ENCODE results near the gene TOMM70.
A peak's percentile ranks its signal among the peaks of the same experiment; 100 is the strongest.
"Not testable (repeated sequence)": the region's sequence is repeated elsewhere in the genome, so short reads cannot be mapped to it uniquely, and the experiment has no call there.

Gene TOMM70

GRCh38 chr3:100330651-100331050 is 70.2 kb downstream of the TOMM70 start:
- Histone ChIP-seq H3K23ac (ENCODE audit: low read length) (no peak overlapping the region), H3K4me1 (ENCODE audit: control insufficient read depth, low read depth, low read length) (peaks cover 2% of the 10 kb centered on the region), H3K79me2 (ENCODE audit: control insufficient read depth, insufficient read depth, low read length) (no peaks in the 10 kb centered on the region), H3K4ac (ENCODE audit: low read depth, low read length) (no peak overlapping the region), H3K27ac (ENCODE audit: low read depth, low read length) (no peak overlapping the region), H3K36me3 (ENCODE audit: control insufficient read depth, insufficient read depth, low read length) (no peaks in the 10 kb centered on the region), H3K4me2 (ENCODE audit: low read length) (no peak overlapping the region), H3K56ac (ENCODE audit: low read length) (no peak overlapping the region), H4K5ac (ENCODE audit: low read length) (no peak overlapping the region), H4K8ac (ENCODE audit: low read depth, low read length) (no peak overlapping the region), H2BK5ac (ENCODE audit: low read length) (no peak overlapping the region), H3K4me3 (ENCODE audit: low read length) (no peak overlapping the region), H2BK120ac (ENCODE audit: low read depth, low read length) (no peak overlapping the region), H2BK15ac (replicated peaks; ENCODE audit: low read depth) (no peak overlapping the region), H3K18ac (ENCODE audit: low read length) (no peak overlapping the region), H3K79me1 (ENCODE audit: low read length) (no peaks in the 10 kb centered on the region), H3K9ac (ENCODE audit: low read length) (no peak overlapping the region), H3K27me3 (ENCODE audit: insufficient read depth, low read length, poor library complexity) (no peaks in the 10 kb centered on the region), H2AK5ac (ENCODE audit: low read length) (no peak overlapping the region)
- peak; percentile 70 for DNase-seq
- no CpG with 5 or more reads among the region's 5 CpGs for WGBS (ENCODE audit: extremely low coverage, insufficient coverage, low lambda C conversion rate)

- no peaks in the 10 kb centered on the region for H3K36me3 ChIP-seq (ENCODE audit: control insufficient read depth, insufficient read depth, low read length)
- no peak overlapping the region for H2BK5ac ChIP-seq (ENCODE audit: low read length)
- H3K79me2 ChIP-seq (ENCODE audit: control insufficient read depth, insufficient read depth, low read length): no peaks in the 10 kb centered on the region
- H3K4me1 ChIP-seq (ENCODE audit: control insufficient read depth, low read depth, low read length): peaks cover 2% of the 10 kb centered on the region
- H3K4me3 ChIP-seq (ENCODE audit: low read length): no peak overlapping the region
- H3K18ac ChIP-seq (ENCODE audit: low read length): no peak overlapping the region
- H3K4me2 ChIP-seq (ENCODE audit: low read length): no peak overlapping the region
- H3K79me1 ChIP-seq (ENCODE audit: low read length): no peaks in the 10 kb centered on the region
- H4K5ac ChIP-seq (ENCODE audit: low read length): no peak overlapping the region
- H3K4ac ChIP-seq (ENCODE audit: low read depth, low read length): no peak overlapping the region
- H4K8ac ChIP-seq (ENCODE audit: low read depth, low read length): no peak overlapping the region
- H3K27ac ChIP-seq (ENCODE audit: low read depth, low read length): no peak overlapping the region
- H3K23ac ChIP-seq (ENCODE audit: low read length): no peak overlapping the region
- no peak overlapping the region for H2AK5ac ChIP-seq (ENCODE audit: low read length)
- H2BK120ac ChIP-seq (ENCODE audit: low read depth, low read length): no peak overlapping the region
- DNase-seq: no peak
- H3K9ac ChIP-seq (ENCODE audit: low read length): no peak overlapping the region
- H3K27me3 ChIP-seq (ENCODE audit: insufficient read depth, low read length, poor library complexity): no peaks in the 10 kb centered on the region
- no CpG with 5 or more reads among the region's 4 CpGs for WGBS (ENCODE audit: extremely low coverage, insufficient coverage, low lambda C conversion rate)
- no peak overlapping the region for H3K56ac ChIP-seq (ENCODE audit: low read length)
- no peak overlapping the region for H2BK15ac ChIP-seq (replicated peaks; ENCODE audit: low read depth)
Observed at GRCh38 chr3:100329800-100330489, 70.9 kb downstream of the TOMM70 start.

GRCh38 chr3:100327377-100327776 is 73.5 kb downstream of the TOMM70 start:
- H3K56ac ChIP-seq (ENCODE audit: low read length); H4K5ac ChIP-seq (ENCODE audit: low read length); H4K8ac ChIP-seq (ENCODE audit: low read depth, low read length); H2AK5ac ChIP-seq (ENCODE audit: low read length); H3K4ac ChIP-seq (ENCODE audit: low read depth, low read length); H2BK15ac ChIP-seq (replicated peaks; ENCODE audit: low read depth); H2BK5ac ChIP-seq (ENCODE audit: low read length); H3K4me3 ChIP-seq (ENCODE audit: low read length); H3K4me1 ChIP-seq (ENCODE audit: control insufficient read depth, low read depth, low read length); H3K9ac ChIP-seq (ENCODE audit: low read length); H2BK120ac ChIP-seq (ENCODE audit: low read depth, low read length); H3K27ac ChIP-seq (ENCODE audit: low read depth, low read length); H3K79me1 ChIP-seq (ENCODE audit: low read length); H3K18ac ChIP-seq (ENCODE audit: low read length); H3K36me3 ChIP-seq (ENCODE audit: control insufficient read depth, insufficient read depth, low read length); DNase-seq; H3K4me2 ChIP-seq (ENCODE audit: low read length); H3K27me3 ChIP-seq (ENCODE audit: insufficient read depth, low read length, poor library complexity); H3K79me2 ChIP-seq (ENCODE audit: control insufficient read depth, insufficient read depth, low read length); H3K23ac ChIP-seq (ENCODE audit: low read length): not testable (repeated sequence)
- WGBS (ENCODE audit: extremely low coverage, insufficient coverage, low lambda C conversion rate): no CpG with 5 or more reads among the region's 5 CpGs

- H3K79me2 ChIP-seq (ENCODE audit: control insufficient read depth, insufficient read depth, low read length): no peaks in the 10 kb centered on the region
- no peak overlapping the region for H3K18ac ChIP-seq (ENCODE audit: low read length)
- DNase-seq: no peak
- H2BK15ac ChIP-seq (replicated peaks; ENCODE audit: low read depth): no peak overlapping the region
- H4K8ac ChIP-seq (ENCODE audit: low read depth, low read length): no peak overlapping the region
- no peaks in the 10 kb centered on the region for H3K4me1 ChIP-seq (ENCODE audit: control insufficient read depth, low read depth, low read length)
- H3K56ac ChIP-seq (ENCODE audit: low read length): no peak overlapping the region
- no peak overlapping the region for H3K4me2 ChIP-seq (ENCODE audit: low read length)
- no peak overlapping the region for H2BK120ac ChIP-seq (ENCODE audit: low read depth, low read length)
- H3K79me1 ChIP-seq (ENCODE audit: low read length): no peaks in the 10 kb centered on the region
- H3K4me3 ChIP-seq (ENCODE audit: low read length): no peak overlapping the region
- H3K4ac ChIP-seq (ENCODE audit: low read depth, low read length): no peak overlapping the region
- H3K27me3 ChIP-seq (ENCODE audit: insufficient read depth, low read length, poor library complexity): no peaks in the 10 kb centered on the region
- no peak overlapping the region for H3K23ac ChIP-seq (ENCODE audit: low read length)
- no peaks in the 10 kb centered on the region for H3K36me3 ChIP-seq (ENCODE audit: control insufficient read depth, insufficient read depth, low read length)
- H3K9ac ChIP-seq (ENCODE audit: low read length): no peak overlapping the region
- H4K5ac ChIP-seq (ENCODE audit: low read length): no peak overlapping the region
- H2BK5ac ChIP-seq (ENCODE audit: low read length): no peak overlapping the region
- no peak overlapping the region for H2AK5ac ChIP-seq (ENCODE audit: low read length)
- no peak overlapping the region for H3K27ac ChIP-seq (ENCODE audit: low read depth, low read length)
Observed at GRCh38 chr3:100325827-100326226, 75.1 kb downstream of the TOMM70 start.

- Histone ChIP-seq H3K23ac (ENCODE audit: low read length) (no peak overlapping the region), H3K18ac (ENCODE audit: low read length) (no peak overlapping the region)
Observed at GRCh38 chr3:100324044-100324443, 76.8 kb downstream of the TOMM70 start.

GRCh38 chr3:100319951-100320350 is 80.9 kb downstream of the TOMM70 start:
- H2AK5ac ChIP-seq (ENCODE audit: low read length): no peak overlapping the region
- H4K8ac ChIP-seq (ENCODE audit: low read depth, low read length): no peak overlapping the region

More at GRCh38 chr3:100324044-100324443, 76.8 kb downstream of the TOMM70 start:
- Histone ChIP-seq H3K36me3 (ENCODE audit: control insufficient read depth, insufficient read depth, low read length) (no peaks in the 10 kb centered on the region), H3K27ac (ENCODE audit: low read depth, low read length) (no peak overlapping the region), H3K9ac (ENCODE audit: low read length) (no peak overlapping the region), H3K4me3 (ENCODE audit: low read length) (no peak overlapping the region), H3K79me1 (ENCODE audit: low read length) (no peaks in the 10 kb centered on the region), H2AK5ac (ENCODE audit: low read length) (no peak overlapping the region), H3K4ac (ENCODE audit: low read depth, low read length) (no peak overlapping the region), H4K5ac (ENCODE audit: low read length) (no peak overlapping the region), H3K79me2 (ENCODE audit: control insufficient read depth, insufficient read depth, low read length) (no peaks in the 10 kb centered on the region), H3K27me3 (ENCODE audit: insufficient read depth, low read length, poor library complexity) (no peaks in the 10 kb centered on the region), H3K56ac (ENCODE audit: low read length) (no peak overlapping the region), H2BK5ac (ENCODE audit: low read length) (no peak overlapping the region), H3K4me2 (ENCODE audit: low read length) (no peak overlapping the region), H4K8ac (ENCODE audit: low read depth, low read length) (no peak overlapping the region), H2BK120ac (ENCODE audit: low read depth, low read length) (no peak overlapping the region), H2BK15ac (replicated peaks; ENCODE audit: low read depth) (no peak overlapping the region), H3K4me1 (ENCODE audit: control insufficient read depth, low read depth, low read length) (no peaks in the 10 kb centered on the region)
- no peak for DNase-seq

More at GRCh38 chr3:100319951-100320350, 80.9 kb downstream of the TOMM70 start:
- WGBS (ENCODE audit: extremely low coverage, insufficient coverage, low lambda C conversion rate): no CpG with 5 or more reads among the region's 2 CpGs
- H3K9ac ChIP-seq (ENCODE audit: low read length): no peak overlapping the region
- H2BK120ac ChIP-seq (ENCODE audit: low read depth, low read length): no peak overlapping the region
- DNase-seq: no peak
- H2BK5ac ChIP-seq (ENCODE audit: low read length): no peak overlapping the region
- H3K4ac ChIP-seq (ENCODE audit: low read depth, low read length): no peak overlapping the region
- no peak overlapping the region for H4K5ac ChIP-seq (ENCODE audit: low read length)
- H3K23ac ChIP-seq (ENCODE audit: low read length): no peak overlapping the region
- H2BK15ac ChIP-seq (replicated peaks; ENCODE audit: low read depth): no peak overlapping the region
- H3K79me1 ChIP-seq (ENCODE audit: low read length): no peaks in the 10 kb centered on the region
- no peaks in the 10 kb centered on the region for H3K27me3 ChIP-seq (ENCODE audit: insufficient read depth, low read length, poor library complexity)
- H3K4me1 ChIP-seq (ENCODE audit: control insufficient read depth, low read depth, low read length): no peaks in the 10 kb centered on the region
- H3K36me3 ChIP-seq (ENCODE audit: control insufficient read depth, insufficient read depth, low read length): no peaks in the 10 kb centered on the region
- H3K18ac ChIP-seq (ENCODE audit: low read length): no peak overlapping the region
- H3K56ac ChIP-seq (ENCODE audit: low read length): no peak overlapping the region
- H3K27ac ChIP-seq (ENCODE audit: low read depth, low read length): no peak overlapping the region
- H3K4me2 ChIP-seq (ENCODE audit: low read length): no peak overlapping the region
- no peaks in the 10 kb centered on the region for H3K79me2 ChIP-seq (ENCODE audit: control insufficient read depth, insufficient read depth, low read length)
- H3K4me3 ChIP-seq (ENCODE audit: low read length): no peak overlapping the region
